H1 (cell line): ENCODE data around the gene PLCB4. TPM values are rescaled to one million over a fixed set of nuclear protein-coding genes. Genes with fewer than 3 reads are reported as not detected.

ENCODE experiments used
- CREB1 ChIP-seq: IDR thresholded peaks from 2 replicates; pipeline ENCODE4 v1.6.1; 2012; ENCODE audit warnings: inconsistent platforms
- EGR1 ChIP-seq: IDR thresholded peaks from 2 replicates; pipeline ENCODE4 v1.6.1; 2011; ENCODE audit warnings: low read depth, low read length, borderline replicate concordance
- EP300 ChIP-seq, 2 experiments: IDR thresholded peaks; 1 replicate in 1 of 2; 2 replicates in 1 of 2; pipeline ENCODE4 v1.6.1; 2011 to 2012; ENCODE audit warnings: low read depth in 2 of 2, low read length in 2 of 2, mild to moderate bottlenecking in 2 of 2, borderline replicate concordance in 1 of 2, inconsistent platforms in 1 of 2, moderate library complexity in 1 of 2
- JUN ChIP-seq: IDR thresholded peaks from 2 replicates; pipeline ENCODE4 v1.6.1; 2011; ENCODE audit warnings: low read depth, mild to moderate bottlenecking, improper control_type of control experiment, low read length
- SAP30 ChIP-seq: fragments of 300-600 bp; sonication (generic); IDR thresholded peaks from 2 replicates; pipeline ENCODE4 v1.7.1; 2012; ENCODE audit warnings: low read length, moderate library complexity, mild to moderate bottlenecking, inconsistent platforms; ENCODE audit not compliant: insufficient read depth, insufficient replicate concordance
- TEAD4 ChIP-seq: IDR thresholded peaks from 2 replicates; pipeline ENCODE4 v1.6.1; 2012; ENCODE audit warnings: low read depth, low read length, inconsistent platforms, mixed read lengths
- YY1 ChIP-seq: IDR thresholded peaks from 2 replicates; pipeline ENCODE4 v1.6.1; 2011; ENCODE audit warnings: low read depth, mild to moderate bottlenecking, low read length
- polyA plus RNA-seq, 7 experiments: library from polyadenylated mRNA; depleted of rRNA in 3 of 7; stranded (reverse) in 5 of 7; unstranded in 2 of 7; fragments of >200 nt in 5 of 7; fragments of 200-250 nt in 2 of 7; gene quantifications; 1 replicate in 5 of 7; 2 replicates in 1 of 7; 4 replicates in 1 of 7; pipeline versions ENCODE4 v1.2.1 to v1.2.3, GENCODE V29; 2011 to 2013; ENCODE audit warnings: missing spikeins in 2 of 7, mixed read lengths in 2 of 7
- total RNA-seq: library from RNA; stranded (reverse); fragmentation: NEBNext Ultra II Directional; extraction: Animal tissue kit (Norgen Biotek cat#: 25700); gene quantifications from 2 replicates; pipeline ENCODE4 v1.2.1, GENCODE V29; 2021

PLCB4 gene
- total and polyA plus RNA-seq, 2 of the 8 experiments (the other 6 are each of a cell fraction or from before 2014, with no cell fraction given) = 3.2 to 14.1 TPM

DNA sequence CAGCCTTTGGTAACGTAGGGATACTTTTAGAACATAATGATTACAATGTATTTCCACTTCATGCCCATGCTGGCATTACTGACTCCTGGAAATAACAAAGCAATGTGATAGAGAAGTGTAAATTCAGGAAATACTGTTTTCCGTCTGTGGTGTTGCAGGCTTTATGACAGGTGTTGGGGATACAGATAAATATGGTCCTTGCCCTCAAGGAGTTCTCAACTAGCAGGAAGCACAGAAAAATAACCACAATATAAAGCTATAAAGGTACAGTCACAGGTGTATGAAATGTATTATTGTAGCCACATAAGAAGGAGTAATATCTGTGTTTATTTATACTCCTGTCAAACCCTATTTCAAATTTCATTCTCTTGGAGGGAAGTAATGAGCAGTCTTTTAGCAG, 432.6 kb downstream of the PLCB4 start (continued):
- TF ChIP-seq TEAD4 (no peak), YY1 (no peak), JUN (no peak), EGR1 (no peak), SAP30 (no peak), CREB1 (no peak), EP300 (IDR thresholded peaks at IDR 0.05; ENCODE audit: borderline replicate concordance in 1 of 2, low read depth in 2 of 2, low read length in 2 of 2) (no peak)
